Middle frontal gyrus (tissue), 1 donor: ENCODE measurements around the gene MYG1.
"Not testable (repeated sequence)": the region's sequence is repeated elsewhere in the genome, so short reads cannot be mapped to it uniquely, and the experiment has no call there.

Experiments
- DNase-seq: peaks from one replicate; pipeline ENCODE4 v3.0.0-alpha.2; 2015; ENCODE audit warnings: low spot score; ENCODE audit errors: extremely low spot score

Gene MYG1

DNA sequence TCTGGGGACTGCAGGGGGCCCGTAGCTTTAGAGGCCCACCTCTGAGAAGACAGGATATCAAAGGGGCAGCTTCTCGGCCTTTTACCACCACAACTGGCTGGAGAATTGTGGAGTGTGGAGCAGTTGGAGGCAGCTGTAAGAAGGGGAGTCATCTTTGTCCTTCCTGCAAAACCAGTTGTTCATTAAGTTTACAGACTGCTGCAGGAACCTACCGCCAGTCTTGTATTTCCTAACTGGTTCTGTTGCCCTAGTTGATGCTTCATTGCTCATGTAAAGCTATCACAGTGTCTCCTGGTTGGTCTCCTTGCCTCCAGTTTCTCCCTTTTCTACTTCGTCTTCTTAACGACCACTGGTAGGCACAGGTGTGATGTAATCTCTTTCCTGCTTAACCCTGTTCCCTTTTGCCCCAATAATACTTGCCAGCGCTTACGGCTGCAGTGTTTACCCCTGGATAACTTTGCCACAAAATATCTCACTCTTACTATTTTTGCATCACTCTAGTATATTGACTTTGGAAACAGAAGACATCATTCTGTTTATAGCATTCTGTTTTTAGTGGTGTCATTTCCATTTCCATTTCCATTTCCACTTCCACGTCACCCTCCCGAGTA lies 19.5 kb upstream of the MYG1 start:
- no peak for DNase-seq

DNA sequence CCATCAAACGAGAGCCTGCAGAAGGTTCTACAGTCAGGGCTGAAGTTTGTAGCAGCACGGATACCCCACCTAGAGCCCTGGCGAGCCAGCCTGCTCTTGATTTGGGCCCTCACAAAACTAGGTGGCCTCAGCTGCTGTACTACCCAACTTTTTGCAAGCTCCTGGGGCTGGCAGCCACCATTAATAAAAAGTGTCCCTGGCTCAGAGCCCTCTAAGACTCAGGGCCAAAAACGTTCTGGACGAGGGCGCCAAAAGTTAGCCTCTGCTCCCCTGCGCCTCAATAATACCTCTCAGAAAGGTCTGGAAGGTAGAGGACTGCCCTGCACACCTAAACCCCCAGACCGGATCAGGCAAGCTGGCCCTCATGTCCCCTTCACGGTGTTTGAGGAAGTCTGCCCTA lies 13.0 kb upstream of the MYG1 start:
- no peak for DNase-seq

DNA sequence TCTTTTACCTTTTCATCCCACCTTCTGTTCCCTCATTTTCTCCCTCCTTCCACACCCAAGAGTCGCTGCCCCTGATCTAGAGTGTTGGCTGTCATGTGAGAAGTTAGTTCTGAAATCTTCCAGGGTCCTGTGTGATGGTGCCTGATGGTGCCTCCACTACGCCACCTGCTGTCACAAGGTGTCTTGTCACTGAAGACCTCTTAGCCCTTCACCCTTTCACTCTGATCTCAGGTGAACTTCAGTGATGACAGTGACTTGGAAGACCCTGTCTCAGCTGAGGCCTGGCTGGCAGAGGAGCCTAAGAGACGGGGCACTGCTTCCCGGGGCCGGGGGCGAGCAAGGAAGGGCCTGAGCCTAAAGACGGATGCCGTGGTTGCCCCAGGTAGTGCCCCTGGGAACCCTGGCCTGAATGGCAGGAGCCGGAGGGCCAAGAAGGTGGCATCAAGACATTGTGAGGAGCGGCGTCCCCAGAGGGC lies 11.7 kb upstream of the MYG1 start:
- no peak for DNase-seq

DNA sequence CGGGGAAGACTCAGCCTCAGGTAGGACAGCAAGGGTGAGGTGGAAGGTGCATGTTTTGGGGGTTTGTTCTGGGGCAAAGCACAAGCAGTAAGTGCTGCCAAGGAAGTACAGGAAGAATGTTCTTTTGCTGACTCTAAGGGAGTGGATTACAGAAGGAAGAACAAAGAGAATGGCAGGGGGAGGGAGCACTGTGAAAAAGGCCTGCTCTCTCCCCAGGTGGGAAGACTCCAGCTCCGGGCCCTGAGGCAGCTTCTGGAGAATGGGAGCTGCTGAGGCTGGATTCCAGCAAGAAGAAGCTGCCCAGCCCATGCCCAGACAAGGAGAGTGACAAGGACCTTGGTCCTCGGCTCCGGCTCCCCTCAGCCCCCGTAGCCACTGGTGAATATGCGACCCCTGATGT lies 11.2 kb upstream of the MYG1 start:
- no peak for DNase-seq

DNA sequence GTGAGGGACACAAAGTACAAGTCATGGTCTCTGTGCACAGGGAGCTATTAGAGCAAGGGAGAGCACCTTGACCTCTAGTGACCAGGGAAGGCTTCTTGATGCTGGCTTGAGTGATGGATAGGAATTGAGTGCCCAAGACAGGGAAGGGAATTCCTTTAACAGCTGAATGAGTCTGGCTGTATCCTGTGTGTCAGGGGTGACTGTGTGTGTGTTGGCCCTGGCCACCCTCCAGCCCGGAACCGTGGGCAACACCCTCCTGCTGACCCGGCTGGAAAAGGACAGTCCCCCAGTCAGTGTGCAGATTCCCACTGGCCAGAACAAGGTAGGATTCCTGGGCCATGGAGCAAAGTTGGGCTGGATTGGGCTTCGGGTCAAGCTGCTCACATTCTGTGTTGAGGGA lies 9.6 kb upstream of the MYG1 start:
- no peak for DNase-seq

DNA sequence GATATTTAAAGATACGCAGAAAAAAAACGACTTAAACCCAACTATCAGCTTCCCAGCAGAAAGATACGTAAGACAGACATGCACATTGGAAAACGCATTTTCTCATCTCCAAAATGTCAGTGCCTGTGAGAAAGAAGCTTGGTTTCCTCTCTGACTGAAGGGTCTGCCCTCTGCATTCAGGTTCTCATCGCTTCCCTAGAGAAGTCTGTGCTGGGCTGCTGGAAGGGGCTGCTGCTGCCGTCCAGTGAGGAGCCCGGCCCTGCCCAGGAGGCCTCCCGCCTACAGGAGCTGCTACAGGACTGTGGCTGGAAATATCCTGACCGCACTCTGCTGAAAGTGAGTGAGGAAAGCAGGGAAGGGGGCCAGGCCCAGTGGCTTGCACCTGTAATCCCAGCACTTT lies 8.8 kb upstream of the MYG1 start:
- DNase-seq = no peak

DNA sequence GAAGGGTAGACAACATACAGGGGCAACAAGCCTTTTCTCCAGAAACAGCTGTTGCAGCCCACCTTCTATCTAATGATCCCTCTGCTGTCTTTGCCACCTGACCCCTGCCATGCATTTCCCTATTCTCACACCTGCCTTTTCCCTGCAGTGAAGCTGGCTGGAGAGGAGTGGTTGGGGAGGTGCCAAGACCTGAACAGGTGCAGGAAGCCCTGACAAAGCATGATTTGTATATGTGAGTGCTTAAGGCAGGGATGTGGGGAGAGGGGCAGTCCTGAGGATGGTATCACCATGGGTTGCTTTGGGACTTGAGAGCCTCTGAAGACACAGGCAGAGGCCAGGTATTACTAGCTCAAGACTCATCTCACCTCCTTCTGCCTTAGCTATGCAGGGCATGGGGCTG lies 7.1 kb upstream of the MYG1 start:
- DNase-seq = no peak

DNA sequence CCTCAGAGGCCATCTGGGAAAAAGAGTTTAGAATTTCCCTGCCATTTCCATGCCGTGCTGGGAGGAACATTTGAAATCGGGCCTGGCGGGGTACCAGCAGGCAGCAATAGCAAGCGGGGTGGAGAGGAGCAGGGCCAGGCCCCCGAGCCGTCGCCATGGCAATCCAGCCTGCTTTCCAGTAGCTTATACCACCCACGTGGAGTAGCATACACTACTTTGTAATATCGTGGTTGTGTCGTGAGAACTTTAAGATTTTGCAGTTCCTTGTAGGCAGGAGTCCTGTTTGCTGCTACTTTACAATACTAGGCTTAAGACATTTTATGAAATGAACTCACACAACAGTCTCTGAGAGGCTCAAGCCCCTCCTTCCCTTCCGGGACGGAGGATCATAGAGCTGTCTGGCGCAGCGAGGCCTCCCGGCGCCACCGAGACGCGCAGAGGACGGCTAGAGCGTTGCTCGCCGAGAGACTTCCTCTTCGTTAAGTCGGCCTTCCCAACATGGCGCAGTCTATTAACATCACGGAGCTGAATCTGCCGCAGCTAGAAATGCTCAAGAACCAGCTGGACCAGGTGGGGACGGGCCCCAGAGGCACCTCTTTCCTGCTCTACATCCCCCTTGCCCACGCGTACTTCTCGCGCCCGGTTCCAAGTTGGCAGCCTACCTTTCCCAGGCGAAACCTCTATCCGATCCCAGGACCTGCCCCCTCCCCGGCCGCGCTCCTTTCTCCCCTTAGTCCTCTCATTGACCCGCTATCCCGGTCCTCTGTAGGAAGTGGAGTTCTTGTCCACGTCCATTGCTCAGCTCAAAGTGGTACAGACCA lies 4.2 kb upstream of the MYG1 start, which contains the start of gene PFDN5:
Gene PFDN5 (plus strand): TSS at position 473 of the 821 bp plus-strand sequence. CDS start 26 bp downstream, at position 499.
- peak; percentile 81 for DNase-seq

DNA sequence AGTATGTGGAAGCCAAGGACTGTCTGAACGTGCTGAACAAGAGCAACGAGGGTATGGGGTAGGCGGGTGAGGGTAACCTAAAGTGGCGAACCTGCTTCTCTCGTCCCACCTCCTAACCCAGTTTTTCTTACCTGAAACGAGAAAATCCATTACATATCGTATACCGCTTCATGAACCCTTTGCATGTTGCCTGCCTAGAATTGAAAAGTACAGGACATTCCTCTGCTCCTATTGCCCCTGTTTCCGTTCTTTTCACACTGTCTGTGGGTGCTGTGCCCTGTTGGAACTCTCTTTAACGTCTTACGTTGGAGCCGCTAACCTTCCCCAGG lies 3.6 kb upstream of the MYG1 start:
- no peak for DNase-seq

DNA sequence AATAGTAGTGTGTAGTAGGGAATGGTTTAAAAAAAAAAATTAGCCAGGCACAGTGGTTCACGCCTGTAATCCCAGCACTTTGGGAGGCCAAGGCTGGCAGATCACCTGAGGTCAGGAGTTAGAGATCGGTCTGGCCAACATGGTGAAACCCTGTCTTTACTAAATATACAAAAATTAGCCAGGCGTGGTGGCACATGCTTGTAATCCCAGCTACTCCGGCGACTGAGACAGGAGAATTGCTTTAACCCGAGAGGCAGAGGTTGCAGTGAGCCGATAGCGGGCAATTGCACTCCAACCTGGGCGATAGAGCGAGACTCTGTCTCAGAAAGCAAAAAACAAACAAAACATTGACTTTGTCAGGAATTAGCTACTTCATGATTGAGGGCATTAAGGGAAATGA lies 2.4 kb upstream of the MYG1 start:
- DNase-seq = not testable (repeated sequence)

DNA sequence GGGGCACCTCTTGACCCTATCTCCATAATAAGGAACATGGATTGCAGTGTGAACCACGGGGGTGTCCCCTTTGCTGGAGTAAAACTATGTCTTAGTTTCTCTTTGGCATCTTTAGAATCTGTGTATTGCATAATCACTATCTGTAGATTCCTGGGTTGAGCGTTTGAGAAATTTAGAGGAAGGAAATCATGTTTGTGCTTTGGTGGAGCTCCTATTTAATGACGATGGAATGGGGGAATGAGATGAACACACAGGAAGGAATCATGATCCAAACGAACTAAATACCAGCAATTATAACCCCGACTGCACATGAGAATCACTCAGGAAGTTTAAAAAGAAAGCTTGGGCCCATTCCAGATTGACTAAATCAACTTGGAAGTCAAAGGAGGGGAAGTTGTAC lies 1.3 kb upstream of the MYG1 start:
- DNase-seq = no peak

DNA sequence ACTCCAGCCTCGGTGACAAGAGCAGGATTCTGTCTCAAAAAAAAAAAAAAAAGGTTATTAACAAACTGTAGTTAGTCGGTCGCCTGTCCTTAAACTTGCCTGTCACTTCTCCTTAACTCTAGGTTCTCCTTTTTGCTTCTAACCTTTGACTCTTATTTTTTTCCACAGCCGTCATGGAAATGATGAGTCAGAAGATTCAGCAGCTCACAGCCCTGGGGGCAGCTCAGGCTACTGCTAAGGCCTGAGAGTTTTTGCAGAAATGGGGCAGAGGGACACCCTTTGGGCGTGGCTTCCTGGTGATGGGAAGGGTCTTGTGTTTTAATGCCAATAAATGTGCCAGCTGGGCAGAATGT lies 418 bp upstream of the MYG1 start:
- DNase-seq = no peak

DNA sequence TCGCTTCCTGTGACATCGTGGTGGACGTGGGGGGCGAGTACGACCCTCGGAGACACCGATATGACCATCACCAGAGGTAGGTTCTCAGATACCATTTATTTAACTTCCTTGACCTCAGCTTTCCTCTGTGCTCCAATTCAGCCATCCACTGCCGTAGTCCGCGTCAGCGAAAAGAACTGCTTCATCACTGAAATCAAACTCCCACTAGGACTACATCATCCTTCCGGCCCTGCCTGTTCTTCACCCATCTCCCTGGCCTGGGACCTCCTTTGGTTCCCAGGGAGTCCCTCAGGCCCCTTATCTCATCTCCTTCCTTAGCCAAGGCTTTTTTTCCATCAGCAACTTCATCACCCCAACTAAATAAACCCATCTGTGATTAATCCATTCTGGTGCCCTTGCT lies 692 bp downstream of the MYG1 start:
- no peak for DNase-seq

DNA sequence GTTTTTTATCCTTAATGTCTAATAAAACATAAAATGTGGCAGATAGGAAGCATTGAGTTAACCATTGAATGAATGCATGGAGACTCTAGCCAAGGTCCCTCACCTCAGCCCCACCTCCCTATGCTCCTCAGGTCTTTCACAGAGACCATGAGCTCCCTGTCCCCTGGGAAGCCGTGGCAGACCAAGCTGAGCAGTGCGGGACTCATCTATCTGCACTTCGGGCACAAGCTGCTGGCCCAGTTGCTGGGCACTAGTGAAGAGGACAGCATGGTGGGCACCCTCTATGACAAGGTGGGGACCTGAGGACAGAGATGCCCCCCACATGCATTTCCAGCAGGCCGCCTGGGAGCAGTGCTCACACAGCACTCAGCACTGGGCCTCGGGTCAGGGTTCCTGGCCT lies 3.4 kb downstream of the MYG1 start:
- DNase-seq = no peak

DNA sequence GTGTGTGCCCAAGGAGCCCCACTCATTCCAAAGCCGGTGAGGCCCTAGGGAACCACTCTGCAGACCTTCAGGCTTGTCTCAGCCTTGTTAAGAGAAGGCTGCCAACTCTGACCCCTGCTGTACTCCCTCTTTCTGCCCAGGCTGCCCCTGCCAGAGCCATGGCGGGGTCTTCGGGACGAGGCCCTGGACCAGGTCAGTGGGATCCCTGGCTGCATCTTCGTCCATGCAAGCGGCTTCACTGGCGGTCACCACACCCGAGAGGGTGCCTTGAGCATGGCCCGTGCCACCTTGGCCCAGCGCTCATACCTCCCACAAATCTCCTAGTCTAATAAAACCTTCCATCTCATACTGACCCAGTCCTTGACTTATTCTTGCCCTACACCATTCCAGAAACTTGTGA lies 7.3 kb downstream of the MYG1 start:
- DNase-seq = no peak

DNA sequence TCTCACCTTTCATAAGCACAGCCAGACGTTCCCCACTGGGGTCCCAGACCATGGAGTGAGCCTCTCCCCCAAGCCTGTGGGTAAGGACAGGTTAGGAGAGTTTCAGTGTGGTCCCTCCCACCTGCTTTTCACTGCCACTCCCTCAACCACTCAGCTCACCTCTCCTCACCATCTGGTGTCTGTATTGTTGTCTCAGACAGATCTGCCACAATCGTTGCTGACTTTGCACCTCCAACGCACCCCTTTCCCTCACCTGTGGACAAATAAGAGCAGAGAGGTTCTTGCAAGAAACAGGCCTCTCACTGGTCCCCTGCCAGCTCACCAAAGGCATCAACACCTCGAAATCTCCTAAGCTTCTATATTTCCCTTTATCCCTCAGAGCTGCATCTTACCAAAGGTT lies 8.8 kb downstream of the MYG1 start:
- no peak for DNase-seq

DNA sequence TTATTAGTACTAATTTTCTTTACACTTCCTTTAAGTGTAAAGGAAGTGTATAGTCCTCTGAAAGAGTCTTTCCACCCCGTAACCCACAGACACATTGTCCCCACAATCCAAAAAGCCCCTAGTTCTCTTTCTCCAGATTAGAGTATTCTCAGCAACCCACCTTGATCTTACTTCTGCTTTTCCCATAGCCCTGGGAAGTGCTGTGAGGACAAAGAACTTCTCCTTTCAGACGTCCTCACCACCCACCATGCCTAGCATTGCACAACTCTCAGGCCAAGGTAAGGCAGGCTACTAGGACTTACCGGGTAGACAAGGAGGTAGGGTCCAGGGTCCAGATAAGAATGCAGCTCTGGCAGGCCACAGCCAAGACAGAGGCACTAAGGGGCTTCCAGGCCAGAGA lies 14.5 kb downstream of the MYG1 start:
- DNase-seq = no peak

DNA sequence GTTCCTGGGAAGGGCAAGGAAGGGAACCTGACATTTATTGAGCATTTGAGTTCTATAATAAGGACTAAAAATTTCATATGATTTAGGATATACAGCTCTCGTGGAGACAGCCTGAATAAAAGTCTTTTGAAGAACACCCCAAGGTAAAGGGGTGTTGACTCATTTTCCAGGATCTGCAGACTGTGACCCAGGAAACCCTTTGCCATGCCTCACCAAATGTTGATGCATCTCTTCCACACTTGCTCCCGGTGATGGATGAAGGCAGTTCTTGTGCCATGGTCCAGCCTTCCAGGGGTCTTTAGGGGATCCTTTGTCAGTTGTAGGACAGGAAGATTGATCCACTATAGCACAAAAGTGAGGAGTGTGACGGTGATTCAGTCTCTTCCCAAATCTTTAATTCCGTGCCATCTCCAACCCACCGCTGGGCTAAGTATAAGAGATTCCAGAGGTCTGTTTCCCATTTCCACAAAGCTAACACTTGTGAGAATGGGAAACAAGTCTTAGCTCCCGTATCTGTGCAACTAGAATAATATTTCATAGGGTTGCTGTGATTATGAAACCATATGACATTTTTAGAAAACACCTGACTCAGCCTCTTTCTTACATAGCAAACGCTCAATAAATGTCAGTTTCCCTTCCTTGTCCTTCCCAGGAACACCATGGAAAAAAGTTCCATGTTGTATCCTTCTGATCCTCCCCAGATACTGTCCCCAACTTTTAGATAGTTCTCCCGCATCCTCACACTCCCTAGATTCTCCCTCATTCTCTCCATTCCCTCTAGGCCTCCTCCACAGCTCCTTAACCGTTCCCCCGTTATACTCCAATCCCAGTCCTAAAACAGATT lies 21.1 kb downstream of the MYG1 start:
- no peak for DNase-seq

DNA sequence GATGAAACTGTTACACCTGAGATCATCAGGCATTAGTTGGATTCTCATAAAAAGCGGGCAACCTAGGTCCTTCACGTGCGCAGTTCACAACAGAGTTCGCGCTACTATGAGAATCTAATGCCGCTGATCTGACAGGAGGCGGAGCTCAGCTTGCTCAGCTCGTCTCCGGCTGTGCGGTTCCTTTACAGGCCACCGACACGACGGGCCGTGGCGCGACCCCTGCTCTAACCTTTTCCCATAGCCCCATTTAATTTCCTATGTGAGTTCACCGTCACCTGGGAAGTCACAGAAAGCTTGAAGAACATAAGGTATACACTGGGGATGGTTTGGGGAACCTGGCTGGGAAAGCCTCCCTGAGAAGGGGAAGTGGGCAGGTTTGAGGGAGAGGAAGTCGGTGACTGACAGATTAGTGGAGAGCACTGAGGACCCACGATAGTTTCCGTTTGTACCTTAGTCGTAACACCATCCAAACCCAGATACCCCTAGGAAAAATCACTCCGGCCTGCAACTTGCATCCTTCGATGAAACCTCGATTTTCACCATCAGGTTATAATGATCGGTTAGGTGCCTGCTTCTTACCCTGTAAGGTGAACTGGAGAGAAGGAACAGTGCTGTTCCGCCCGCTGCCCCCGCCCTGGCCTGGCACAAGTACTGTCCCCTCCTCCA lies 24.8 kb downstream of the MYG1 start:
- DNase-seq = no peak

DNA sequence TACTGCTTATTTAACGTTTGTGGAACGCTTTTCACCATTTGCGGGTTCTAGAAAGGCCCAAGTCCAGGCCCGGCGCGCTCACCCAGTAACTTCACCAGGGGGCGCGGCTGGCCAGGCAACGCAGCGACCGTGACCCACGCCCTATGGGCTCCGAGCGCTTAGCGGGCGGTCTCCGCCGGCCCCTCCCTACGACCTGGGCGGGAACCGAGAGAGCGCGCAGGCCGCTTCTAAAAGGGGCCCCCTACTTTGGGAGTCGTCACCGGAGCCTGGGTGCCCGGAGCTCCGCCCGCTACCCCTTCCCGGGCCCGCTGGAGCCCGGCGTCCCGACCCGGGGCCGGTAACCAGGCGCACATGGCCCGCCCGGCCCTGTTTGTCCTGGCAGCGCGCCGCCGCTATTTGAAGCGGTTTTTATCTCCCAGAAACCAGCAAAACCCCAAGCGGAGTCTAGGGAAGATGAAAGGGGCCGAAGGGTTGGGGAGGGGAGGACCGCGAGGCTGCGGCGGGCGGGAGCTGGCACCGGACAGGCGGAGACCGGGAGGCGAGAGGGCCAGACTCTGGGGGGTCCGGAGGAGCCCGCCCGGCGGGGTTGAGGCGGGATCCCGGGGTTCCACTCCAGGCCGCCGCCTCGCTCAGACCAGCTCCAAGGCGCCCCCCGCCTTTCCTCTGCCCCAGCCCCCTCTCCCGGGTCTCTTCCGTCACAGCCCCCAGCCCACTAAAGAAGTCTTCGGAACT lies 25.4 kb downstream of the MYG1 start:
- DNase-seq = peak; percentile 80

DNA sequence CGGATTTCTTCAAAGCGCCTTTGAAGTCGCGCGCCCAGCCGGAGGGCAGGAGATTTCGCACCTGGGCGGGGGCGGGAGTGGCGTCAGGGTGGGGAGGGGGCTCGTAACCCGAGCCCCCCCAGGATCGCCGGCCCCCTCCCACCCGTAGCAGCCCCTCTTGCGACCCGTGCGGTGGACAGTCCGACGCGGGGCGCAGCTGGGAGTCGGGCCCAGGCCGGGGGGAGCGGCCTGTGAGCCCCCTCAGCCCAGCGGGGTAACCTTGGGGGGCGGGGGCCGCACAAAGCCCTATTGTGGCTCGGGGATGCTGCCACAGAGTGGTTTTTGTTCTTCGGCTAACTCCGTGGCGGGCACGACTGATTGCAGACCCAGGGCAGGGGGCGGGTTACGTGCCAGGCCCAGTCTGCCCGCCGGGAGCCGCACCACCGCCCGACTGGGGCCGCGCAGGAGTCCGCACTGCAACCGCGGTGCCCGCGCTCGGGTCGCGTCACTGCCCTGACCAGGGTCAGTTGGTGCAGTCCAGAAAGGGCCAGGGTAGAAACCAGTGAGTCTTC lies 26.1 kb downstream of the MYG1 start:
- peak; percentile 69 for DNase-seq
